ENCODE data around the gene PRH2.

PRH2 gene

DNA sequence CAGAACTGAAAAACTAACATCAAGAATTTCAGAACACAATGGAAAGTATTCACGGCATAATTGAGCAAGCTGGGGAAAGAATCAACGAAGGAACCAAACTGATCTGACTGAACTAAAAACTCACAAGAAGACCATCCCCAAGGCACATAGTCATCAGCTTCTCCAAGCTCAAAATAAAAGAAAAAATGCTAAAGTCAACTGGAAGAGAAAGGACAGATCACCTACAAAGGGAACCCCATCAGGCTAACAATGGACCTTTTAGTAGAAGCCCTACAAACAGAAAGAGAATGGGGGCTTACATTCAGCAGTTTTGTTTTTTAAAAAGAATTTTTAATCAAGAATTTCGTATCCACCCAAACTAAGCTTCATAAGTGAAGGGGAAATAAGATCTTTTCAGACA lies 45.9 kb downstream of the PRH2 start:
- H3K4me3 ChIP-seq (ENCODE audit: low read depth, low read length): no peak overlapping the region
- TF ChIP-seq, protein P1, sequence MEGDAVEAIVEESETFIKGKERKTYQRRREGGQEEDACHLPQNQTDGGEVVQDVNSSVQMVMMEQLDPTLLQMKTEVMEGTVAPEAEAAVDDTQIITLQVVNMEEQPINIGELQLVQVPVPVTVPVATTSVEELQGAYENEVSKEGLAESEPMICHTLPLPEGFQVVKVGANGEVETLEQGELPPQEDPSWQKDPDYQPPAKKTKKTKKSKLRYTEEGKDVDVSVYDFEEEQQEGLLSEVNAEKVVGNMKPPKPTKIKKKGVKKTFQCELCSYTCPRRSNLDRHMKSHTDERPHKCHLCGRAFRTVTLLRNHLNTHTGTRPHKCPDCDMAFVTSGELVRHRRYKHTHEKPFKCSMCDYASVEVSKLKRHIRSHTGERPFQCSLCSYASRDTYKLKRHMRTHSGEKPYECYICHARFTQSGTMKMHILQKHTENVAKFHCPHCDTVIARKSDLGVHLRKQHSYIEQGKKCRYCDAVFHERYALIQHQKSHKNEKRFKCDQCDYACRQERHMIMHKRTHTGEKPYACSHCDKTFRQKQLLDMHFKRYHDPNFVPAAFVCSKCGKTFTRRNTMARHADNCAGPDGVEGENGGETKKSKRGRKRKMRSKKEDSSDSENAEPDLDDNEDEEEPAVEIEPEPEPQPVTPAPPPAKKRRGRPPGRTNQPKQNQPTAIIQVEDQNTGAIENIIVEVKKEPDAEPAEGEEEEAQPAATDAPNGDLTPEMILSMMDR (IDR thresholded peaks at IDR 0.05; ENCODE audit: control insufficient read depth, extremely low read depth, insufficient read depth): no peak
- no peak for DNase-seq (ENCODE audit: low read depth)

DNA sequence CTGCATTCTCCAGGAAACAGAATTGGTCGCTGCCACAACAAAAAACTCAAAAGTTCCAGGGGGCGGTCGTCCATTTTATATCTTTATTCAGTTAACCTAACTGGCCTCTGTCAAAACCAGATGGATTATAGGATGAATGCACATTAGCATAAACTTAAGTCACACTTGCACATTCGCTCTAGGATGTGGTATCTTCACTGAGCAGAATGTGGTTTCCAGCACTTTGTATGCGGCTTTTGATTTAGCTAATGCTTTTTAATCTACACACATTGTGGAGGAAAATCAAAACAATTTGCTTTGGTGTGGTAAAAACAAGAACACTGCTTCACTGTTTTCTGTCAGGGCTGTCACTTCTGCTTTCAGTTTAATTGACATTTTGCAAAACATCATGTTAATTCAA lies 53.2 kb downstream of the PRH2 start:
- TF ChIP-seq, protein P1 (IDR thresholded peaks at IDR 0.05; ENCODE audit: control insufficient read depth, extremely low read depth, insufficient read depth): no peak
- no peak overlapping the region for H3K4me3 ChIP-seq (ENCODE audit: low read depth, low read length)
- no peak for DNase-seq (ENCODE audit: low read depth)
